ENCODE results near the gene SMIM14.

DNA sequence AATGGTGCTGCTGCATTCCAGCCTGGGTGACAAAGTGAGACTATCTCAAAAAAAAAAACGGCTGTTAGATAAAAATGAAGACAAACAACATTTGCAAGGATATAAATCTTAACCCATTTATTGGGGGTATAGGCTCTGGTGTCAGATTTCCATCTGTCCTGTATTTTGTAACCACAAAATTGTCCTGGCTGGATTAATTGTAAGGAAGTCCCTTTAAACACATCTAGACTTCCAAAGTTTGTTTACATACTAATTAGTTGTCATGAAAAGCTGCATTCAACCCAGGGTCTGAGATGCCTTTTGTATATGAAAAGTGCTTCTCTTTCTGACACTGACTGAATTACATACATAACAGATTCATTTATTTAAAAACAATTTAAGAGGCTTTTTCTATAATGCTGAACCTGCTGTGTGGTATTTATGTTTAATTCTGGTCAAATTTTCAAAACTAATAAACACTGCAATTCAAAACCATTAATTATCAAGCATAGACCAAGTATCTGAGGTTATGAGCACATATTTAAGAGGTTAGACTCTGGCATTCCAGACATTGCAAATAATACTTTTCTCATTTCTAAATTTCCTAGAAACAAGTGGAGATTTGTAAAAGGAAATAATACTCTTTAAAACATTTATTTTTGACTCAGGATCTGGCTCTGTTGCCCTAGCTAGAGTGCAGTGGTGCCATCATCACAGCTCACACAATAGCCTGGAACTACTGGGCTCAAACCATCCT lies 93.9 kb downstream of the SMIM14 start:
- no peak for TF ChIP-seq EZH2 (IDR thresholded peaks at IDR 0.05)
- TF ChIP-seq, protein P1, sequence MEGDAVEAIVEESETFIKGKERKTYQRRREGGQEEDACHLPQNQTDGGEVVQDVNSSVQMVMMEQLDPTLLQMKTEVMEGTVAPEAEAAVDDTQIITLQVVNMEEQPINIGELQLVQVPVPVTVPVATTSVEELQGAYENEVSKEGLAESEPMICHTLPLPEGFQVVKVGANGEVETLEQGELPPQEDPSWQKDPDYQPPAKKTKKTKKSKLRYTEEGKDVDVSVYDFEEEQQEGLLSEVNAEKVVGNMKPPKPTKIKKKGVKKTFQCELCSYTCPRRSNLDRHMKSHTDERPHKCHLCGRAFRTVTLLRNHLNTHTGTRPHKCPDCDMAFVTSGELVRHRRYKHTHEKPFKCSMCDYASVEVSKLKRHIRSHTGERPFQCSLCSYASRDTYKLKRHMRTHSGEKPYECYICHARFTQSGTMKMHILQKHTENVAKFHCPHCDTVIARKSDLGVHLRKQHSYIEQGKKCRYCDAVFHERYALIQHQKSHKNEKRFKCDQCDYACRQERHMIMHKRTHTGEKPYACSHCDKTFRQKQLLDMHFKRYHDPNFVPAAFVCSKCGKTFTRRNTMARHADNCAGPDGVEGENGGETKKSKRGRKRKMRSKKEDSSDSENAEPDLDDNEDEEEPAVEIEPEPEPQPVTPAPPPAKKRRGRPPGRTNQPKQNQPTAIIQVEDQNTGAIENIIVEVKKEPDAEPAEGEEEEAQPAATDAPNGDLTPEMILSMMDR (IDR thresholded peaks at IDR 0.05), result no peak

Measured in neural progenitor cell (in vitro differentiated cells).